AG09319 (cell line): ENCODE measurements around the gene RPS21.

Experiments used
- DNase-seq: peaks from one replicate; pipeline ENCODE4 v3.0.0-alpha.2; 2010; ENCODE audit warnings: low read depth; ENCODE audit errors: extremely low read depth
- TF ChIP-seq, protein P1 (sequence below): IDR thresholded peaks from 2 replicates; pipeline ENCODE4 v1.5.1; 2011; ENCODE audit warnings: low read depth, mild to moderate bottlenecking, inconsistent platforms, low read length, moderate library complexity

Gene RPS21

DNA sequence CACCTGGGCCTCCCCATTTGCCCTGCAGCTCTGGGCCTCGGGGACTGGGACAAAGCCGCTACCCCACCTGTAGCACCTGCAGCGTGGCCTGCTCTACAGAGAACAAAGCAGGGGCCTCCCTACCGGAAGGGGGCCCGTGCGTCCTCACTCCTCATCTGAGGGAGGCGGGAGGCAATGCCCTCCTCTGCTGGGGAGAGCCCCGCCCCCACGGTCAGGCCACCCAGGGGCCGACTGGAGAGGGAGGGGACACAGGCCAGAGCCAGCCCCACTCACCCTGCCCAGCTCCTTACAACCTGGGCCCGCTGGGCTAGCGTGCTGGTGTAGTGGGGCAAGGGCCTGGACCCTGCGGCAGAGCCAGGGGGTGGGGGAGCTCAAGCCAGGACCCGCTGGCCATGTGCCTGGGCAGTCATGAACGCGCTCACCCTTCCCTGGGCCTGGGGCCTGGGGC lies 27.8 kb upstream of the RPS21 start:
- DNase-seq: no peak
- TF ChIP-seq, protein P1, sequence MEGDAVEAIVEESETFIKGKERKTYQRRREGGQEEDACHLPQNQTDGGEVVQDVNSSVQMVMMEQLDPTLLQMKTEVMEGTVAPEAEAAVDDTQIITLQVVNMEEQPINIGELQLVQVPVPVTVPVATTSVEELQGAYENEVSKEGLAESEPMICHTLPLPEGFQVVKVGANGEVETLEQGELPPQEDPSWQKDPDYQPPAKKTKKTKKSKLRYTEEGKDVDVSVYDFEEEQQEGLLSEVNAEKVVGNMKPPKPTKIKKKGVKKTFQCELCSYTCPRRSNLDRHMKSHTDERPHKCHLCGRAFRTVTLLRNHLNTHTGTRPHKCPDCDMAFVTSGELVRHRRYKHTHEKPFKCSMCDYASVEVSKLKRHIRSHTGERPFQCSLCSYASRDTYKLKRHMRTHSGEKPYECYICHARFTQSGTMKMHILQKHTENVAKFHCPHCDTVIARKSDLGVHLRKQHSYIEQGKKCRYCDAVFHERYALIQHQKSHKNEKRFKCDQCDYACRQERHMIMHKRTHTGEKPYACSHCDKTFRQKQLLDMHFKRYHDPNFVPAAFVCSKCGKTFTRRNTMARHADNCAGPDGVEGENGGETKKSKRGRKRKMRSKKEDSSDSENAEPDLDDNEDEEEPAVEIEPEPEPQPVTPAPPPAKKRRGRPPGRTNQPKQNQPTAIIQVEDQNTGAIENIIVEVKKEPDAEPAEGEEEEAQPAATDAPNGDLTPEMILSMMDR: no peak

DNA sequence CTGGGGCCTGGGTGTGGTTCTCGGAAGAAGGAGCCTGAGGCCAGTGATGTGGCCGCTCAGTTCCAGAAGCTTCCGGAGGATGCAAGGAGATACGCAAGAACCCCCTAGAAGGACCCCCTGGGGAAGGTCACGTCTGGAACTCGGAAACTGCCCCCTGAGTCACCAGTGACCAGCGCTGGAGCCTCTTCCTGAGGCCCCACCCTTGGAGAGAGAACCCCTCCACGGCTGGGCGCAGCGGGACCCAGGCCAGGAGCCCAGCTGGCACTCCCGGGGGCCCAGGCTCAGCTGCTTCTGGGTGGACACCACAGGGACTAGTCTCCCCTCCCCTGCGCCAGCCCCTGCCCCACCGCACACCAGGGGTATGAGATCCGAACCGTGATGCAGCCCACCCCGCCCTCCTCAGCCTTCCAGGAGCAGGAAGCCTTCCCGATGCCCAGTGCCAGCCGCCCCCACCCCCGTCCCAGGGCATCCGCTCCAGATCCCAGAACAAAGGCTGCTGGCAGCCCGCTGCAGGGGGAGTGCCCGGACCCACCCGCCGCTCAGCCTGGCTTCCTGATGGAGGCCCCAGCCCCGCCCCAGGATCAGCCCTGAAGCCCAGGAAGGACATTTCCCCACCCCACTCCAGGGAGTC lies 27.3 kb upstream of the RPS21 start:
- DNase-seq: no peak
- TF ChIP-seq, protein P1: no peak

DNA sequence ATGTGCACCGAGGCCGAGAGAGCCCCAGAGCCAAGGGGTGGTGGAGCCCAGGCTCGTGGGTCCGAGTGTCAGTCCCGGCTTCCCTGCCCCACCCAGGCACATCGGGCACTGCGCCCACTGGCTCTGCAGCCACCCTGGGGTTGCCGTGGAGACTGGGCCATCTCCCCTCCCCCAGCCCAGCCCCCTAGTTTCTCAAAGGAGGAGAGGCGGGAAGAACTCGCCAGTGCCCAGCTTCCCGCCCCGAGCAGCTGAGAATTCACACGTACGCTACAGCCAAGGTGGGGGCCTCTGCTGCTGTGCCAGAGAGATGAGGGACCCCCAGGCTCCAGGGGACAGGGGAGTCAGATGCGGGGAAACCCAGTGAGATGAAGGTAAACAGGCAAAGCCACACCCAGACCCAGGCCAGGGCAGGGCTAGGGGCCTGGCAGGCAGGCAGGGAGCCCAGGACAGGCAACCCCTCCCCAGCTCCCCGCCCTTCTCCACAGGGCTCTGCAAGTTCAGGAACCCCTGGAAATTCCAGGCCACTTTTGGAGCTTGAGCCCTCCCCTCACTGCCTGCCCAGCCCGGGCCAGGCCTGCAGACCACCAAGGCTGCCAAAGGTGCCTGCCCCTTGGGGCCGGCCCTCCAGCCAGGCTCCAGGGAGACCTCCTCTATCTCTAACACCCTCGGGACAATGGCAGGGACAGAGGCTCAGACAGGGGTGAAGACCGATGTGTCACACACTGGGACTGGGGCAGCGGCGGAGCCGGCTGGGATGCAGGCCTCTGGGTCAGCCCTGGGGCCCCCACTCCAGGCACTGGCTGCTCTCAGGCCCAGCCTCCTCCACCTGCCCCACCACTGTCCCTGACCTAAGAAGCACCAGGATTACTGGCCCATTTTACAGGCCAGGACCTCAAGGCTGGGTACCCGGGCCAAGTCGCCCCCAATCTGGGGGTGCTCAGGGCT lies 25.8 kb upstream of the RPS21 start:
- no peak for DNase-seq
- TF ChIP-seq, protein P1: no peak

DNA sequence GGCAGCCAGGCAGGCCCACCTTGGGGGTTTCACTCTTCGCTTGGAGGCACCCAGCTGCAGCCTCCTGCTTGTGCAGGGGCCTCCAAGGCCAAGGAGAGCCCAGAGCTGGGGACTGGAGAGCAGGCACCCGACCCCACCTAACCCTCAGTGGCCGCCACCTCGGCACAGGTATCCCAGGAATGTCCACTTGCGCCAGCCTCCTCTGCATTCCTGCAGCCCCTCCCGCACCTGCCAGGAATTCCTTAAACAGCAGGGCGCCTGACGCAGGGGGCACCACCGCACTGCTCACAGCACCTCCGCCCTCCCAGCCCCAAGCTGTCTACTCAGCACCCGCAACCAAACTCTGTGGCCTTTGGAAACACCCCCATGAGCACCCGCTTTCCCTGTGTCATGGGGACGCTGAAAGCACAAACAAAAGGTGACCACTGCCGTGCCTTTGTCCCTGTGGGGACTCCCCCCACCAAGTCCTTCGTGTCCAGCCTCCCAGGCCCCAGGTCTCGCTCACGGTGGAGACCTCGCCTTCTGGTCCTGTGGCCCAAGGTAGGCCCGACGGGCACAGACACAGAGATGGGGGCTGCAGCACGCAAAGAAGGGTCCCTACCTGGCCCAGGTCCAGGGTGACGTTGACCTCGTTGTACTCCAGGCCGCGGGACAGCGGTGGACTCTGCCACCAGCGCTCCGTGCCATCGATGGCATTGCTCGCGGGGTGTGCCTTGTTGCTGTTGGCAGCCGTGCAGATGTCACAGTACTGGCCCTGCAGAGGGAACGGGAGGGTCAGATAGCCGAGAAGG lies 24.9 kb upstream of the RPS21 start:
- DNase-seq: no peak
- TF ChIP-seq, protein P1: no peak

DNA sequence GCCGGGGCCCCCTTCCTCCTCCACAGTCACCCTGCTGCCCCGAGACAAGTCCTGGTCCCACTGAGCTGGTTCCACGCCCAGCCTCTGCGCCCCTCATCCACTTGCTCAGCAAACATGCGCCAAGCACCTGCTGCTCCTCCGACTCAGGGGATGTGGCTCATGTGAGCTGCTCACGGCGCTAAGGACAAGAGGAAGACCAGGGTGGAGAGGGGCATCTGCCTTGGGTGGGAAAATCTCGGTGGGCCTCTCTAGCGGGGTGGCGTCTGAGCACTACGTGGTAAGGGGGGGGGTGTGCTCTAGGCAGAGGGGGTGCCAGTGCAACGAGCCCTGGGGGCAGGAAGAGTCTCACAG lies 24.3 kb upstream of the RPS21 start:
- TF ChIP-seq, protein P1: no peak
- no peak for DNase-seq

DNA sequence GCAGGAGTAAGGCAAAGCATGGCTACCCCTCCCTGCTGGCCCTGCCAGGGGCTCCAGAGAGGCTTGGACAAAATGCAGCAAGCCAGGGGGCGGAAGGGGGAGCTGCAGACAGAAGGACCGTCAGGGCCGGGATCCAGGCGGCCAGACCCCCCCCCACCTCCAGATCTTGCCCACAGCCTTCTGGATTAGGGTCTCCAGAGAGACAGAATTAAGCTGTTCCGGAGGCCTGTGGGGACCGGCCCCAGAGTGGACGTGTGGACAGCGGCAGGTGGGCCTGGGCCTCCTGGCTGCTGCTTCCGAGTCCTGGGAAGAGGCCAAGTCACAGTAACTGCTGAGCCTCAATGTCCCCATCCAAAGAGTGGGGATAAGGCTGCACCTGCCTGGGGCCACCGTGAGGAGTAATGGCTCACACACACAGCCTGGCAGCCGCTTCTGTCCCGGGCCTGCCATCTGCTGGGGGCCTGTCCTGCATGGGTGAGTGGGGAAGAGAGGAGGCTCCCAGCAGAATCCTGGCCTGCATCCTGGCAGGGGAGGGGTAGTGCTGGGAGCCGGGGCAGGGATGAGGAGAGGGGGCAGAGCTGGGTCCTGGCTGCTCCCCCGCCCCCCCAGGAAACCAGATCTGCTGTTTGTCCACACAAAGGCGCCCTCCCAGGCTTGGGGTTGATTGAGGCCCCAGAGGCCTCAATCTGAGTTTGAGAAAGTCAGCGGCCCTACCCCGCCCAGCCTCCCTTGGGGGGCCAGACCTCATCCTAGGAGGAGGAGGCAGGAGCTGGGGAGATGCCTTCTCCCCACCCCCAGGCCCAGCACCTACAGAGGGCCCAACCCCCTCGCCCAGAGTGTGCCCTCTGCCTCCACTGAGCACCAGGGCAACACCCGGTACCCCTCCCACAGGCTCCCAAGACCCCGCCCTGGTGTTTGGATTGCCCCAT lies 23.6 kb upstream of the RPS21 start:
- no peak for DNase-seq
- TF ChIP-seq, protein P1: no peak
